Stimulated activated CD4-positive, alpha-beta T cell treated with anti-CD3 and anti-CD28 coated beads, Interleukin-15, amount 100 ng/mL, for 1 hour (primary cell): ENCODE results near the gene FAM120AOS.

Source experiments
- DNase-seq, 2 donors: peaks; one replicate each; pipeline ENCODE4 v3.0.0-alpha.2; 2020; ENCODE audit warnings: low read depth in 1 of 2, low spot score in 1 of 2

Gene FAM120AOS

DNA sequence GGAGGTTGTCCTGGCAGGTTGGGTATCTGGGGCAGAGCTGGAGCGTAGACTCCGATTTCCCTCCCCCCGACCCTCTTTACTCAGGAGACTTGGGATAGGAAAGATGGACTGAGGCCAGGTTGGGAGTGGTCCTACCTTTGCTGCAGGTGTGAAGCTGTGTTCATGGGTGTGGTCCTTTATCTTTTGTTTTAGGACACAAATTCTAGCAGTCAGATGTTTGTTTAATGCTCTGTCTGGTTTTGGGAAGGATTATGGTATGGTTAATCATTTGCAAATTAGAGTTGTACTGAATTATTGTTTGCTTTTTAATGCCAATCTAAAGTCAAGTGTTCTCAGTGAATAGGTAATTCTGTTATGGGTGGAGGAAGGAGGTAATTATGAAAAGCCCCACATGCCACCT, 14.1 kb upstream of the FAM120AOS start:
- no peak for DNase-seq

GRCh38 chr9:93467062-93467416, 13.7 kb upstream of the FAM120AOS start:
- DNase-seq = no peak

DNA sequence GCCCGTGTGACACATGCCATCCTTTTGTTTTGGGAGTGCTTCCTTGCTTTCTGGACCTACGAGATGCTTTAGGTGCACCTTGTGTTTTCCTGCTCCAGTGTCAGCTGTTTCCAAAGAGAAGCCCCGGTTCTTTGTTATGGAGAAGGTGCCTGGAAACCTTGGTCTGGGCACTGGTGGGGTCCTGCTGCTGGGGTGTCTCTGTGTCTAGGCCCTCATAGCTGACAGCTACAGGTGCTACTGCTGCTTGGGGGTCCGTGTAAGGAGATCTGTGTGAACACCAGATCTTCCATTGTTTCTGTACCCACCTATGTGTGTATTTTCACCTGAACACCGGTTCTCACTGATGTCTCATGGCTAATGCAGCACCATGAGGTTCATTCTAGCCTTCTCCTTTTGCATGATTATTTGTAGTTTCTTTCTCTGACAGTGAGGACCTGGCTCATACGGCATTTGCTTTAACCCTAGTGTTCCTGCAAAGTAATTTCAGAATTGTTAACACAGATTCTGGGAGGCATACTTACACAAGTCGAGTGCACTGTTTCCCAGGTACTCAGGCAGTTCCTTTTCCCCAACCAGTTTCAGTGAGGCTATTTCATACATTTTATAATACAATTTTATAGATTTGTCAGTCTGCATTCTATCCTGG, 13.2 kb upstream of the FAM120AOS start:
- DNase-seq = no peak

DNA sequence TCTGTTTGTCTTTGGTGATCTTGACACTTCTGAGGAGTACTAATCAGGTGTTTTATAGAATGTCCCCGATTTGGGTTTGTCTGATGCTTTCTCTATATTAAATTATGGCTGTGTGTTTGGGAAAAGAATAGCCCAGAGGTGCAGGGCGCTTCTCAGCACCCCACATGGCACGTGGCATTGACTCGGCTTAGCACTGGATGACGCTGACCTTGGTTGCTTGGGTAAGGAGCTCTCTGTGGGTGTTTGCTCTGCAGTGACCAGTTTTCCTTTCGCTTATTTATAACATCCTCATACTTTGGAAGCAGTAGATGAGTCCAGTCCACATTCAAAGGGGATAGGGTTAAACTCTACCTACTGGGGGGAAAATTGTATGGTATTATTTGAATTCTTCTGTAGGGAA, 12.5 kb upstream of the FAM120AOS start:
- no peak for DNase-seq

GRCh38 chr9:93464876-93465275, 11.5 kb upstream of the FAM120AOS start:
- no peak for DNase-seq

GRCh38 chr9:93464395-93464794, 11.0 kb upstream of the FAM120AOS start:
- DNase-seq = no peak

- DNase-seq = no peak
Measured at GRCh38 chr9:93463638-93464248, 10.4 kb upstream of the FAM120AOS start.

DNA sequence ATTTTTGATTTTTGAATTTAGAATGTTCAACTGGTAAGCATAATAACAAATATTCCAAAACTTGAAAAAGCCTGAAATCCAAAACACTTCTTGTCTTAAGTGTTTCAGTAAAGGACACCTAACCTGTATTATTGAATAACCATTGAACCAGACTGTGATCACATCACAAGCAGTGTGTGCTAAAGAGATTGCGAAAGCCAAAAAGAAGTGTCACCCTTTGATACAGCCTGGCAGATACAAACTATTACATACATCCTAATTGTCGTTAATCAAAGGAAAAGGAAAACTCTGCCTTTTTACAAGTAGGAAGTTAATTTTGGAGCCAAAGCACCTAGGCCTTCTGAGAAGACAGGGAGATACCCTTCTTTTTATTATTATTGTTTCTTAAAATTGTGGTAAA, 8.4 kb upstream of the FAM120AOS start:
- no peak for DNase-seq

DNA sequence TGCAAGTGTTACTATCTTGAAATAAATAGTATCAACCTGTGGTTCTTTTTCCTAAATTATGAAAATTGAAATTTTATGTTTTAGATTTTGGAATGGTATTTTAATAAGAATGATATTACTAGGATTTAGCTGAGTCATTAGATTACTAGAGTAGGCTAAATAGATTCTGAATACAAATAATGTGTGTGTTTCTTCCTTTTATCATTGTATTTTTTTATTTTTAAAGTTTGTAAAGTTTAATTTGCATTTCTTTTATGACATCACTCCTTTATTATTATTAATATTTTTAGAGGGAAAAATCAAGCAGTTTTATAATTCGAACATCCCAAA, 8.0 kb upstream of the FAM120AOS start:
- no peak for DNase-seq

DNA sequence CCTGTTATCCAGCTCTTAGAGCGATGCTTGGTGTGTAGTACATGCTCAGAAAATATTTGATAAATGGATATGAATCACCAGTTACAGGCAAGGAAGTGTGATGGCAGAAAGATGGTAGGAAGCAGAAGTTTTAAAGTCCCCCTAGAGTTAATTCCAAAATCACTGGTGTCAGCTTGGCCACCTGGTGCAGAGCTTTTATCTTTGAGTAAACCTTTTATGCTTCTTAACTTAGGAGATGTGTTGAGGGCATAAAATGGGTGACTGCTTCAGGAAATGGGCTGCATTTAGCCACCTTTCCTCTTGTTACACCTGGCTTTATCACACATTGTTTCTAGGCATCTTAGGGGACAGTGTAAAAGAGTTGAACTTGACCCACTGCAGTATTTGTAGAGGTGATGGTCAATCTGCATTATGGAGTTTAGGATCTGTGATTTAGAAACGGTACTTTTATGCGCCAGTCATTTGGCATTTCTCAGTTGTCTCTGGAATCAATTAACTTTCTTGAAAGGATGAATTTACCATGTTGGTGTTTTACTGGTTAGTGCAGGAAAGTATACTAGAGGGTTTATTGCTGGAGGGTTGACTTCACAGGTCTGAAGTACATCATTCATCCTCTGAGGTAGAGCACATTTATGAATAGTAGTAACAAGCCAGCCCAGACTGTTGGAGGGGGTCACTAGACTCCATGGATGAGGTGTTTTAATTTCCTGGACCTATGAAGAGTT, 7.5 kb upstream of the FAM120AOS start:
- no peak for DNase-seq

GRCh38 chr9:93459432-93459847, 6.1 kb upstream of the FAM120AOS start:
- no peak for DNase-seq

DNA sequence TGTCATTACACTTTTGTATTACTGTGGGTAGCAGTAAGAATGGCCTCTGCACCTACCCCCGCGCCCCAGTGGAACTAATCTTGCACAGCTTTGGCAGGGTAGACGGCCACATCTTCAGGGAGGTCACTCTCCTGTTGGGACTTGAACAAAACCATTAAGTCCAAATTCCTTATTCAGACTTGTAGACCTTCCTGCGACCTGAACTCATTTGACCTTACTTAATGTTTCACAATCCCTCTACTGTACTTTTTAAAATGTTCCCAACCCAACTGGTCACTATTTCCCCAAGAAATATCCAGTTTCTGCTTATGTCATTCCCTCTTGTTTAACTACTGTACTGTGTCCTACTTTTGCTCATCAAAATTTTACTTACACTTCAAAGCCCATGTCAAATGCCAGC, 5.3 kb upstream of the FAM120AOS start:
- DNase-seq = no peak

GRCh38 chr9:93457006-93457405, 3.6 kb upstream of the FAM120AOS start:
- DNase-seq = no peak

DNA sequence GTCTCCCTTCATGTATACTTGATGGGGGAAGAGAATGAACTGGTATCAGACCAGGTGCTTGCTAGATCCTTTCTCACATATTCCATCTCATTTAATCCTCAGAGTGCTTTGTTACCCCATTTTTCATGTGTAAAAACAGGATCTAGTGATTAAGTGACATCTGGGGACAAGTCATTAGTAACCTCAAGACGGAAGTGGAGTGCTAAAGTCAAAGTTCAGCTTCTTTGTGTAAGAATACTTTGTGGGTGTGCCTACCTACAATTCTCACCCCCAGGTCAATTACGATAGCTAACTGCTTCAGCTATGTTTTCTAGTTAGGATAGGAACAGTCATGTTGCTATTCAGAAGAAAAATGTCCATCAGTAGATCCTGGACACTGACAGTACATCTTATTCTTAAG, 3.1 kb upstream of the FAM120AOS start:
- DNase-seq = no peak

DNA sequence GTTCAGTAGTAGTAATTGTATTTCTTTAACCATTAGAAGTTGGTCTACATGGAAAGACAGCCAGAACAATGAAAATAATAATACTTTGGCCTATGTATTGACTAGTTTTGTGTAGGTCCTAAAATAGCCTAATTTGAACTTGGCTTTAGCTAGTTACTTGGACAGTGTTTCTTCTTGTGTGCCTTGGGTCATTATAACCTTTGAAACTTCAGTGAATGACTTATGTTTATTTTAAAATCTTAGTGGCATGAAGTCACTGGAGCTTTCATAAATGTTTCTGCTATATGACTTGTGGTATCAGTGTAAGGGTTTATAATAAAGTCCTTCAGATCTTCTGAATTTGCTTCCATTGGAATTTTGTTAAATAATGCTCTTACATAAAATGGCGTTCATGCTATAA, 2.6 kb upstream of the FAM120AOS start:
- DNase-seq = no peak

- no peak for DNase-seq
Measured at GRCh38 chr9:93452710-93453046, 703 bp downstream of the FAM120AOS start.

DNA sequence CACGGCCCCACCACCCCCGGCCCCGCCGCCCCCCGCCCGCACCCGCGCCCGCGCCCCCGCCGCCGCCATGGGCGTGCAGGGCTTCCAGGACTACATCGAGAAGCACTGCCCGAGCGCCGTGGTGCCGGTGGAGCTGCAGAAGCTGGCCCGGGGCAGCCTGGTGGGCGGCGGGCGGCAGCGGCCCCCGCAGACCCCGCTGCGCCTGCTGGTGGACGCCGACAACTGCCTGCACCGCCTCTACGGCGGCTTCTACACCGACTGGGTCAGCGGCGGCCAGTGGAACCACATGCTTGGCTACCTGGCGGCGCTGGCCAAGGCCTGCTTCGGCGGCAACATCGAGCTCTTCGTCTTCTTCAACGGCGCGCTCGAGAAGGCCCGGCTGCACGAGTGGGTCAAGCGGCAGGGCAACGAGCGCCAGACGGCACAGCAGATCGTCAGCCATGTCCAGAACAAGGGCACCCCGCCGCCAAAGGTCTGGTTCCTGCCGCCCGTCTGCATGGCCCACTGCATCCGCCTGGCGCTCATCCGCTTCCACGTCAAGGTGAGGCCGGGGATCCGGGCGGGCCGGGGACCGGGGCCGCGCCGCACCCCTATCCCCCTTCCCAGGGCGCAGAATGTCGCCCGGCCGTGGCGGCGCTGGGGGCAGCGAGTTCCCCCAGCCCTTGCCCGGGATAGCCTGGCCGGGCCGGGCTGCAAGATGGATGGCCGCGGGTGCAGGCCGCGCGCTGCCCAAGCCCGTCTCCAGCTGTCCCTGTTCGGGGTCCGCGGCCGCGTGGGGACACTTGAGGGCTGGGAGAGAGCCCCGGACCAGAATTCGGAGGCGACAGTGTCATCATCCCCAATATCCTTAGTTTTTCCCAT, 1.3 kb downstream of the FAM120AOS start:
- peak; percentile 20 to 31 for DNase-seq

GRCh38 chr9:93450945-93451815, 2.2 kb downstream of the FAM120AOS start, which contains the start of gene FAM120A:
TSS of gene FAM120A (plus strand) at chr9:93451685. CDS start at chr9:93451916, 231 bp downstream.
- DNase-seq = peak; percentile 57 to 66

DNA sequence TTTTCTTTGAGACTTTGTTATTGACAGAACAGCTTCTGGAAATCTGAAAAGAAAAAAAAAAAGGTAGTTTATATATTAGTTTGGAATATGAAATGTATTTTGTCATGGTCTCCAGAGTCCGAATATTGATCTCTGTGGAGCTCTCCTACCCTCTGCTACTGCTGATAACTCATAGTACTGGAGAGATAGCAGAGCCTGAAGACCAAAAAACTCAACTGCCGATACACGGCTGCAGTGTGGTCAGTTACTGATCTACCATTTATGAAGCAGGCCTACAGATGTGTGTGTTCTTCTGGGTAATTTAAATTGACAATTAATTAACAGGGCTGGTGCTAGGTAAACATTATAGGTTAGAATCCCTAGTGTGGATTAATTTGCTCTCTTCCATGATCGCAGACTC, 5.7 kb downstream of the FAM120AOS start:
- no peak for DNase-seq

DNA sequence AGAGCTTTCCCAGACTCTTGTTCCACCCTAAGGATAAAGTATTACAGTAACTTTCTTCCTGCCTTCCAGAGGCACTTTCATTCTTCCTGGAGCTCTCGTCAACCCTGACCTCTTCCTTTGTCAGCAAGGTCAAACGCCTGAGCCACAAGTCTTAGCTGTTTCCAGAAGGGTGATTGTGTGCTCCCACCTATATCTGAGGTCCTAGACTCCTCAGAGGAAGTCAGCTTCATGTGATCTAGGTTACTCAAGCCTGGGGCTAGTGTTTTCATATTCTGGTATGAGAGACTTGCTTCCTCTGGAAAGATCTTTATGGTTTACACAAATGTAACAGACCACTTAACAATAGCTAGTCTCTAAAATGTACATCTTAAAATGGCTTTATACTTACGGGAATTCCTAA, 7.3 kb downstream of the FAM120AOS start:
- DNase-seq = no peak
